Measurements from ENCODE around the gene TCEA3.
A peak's percentile ranks its signal among the peaks of the same experiment; 100 is the strongest.

The TCEA3 gene

GRCh38 chr1:23446661-23447310 lies 22.2 kb upstream of the TCEA3 start:
- WGBS, result 92% methylated on average over 8 of the region's 8 CpGs
- H3K4me3 ChIP-seq (ENCODE audit: low read length), result no peak overlapping the region
- no peaks in the 10 kb centered on the region for H3K9me3 ChIP-seq (ENCODE audit: insufficient read depth, low read depth, low read length)
- H3K9ac ChIP-seq (ENCODE audit: low read depth, low read length), result no peak overlapping the region
- H3K27ac ChIP-seq (ENCODE audit: low read depth, low read length), result no peak overlapping the region
- H3K27me3 ChIP-seq (ENCODE audit: insufficient read depth, low read length), result no peaks in the 10 kb centered on the region
- H3K36me3 ChIP-seq (ENCODE audit: insufficient read depth, low read length), result peaks cover 28% of the 10 kb centered on the region
- H3K4me1 ChIP-seq (ENCODE audit: insufficient read depth, low read length), result no peaks in the 10 kb centered on the region

- Histone ChIP-seq H3K9ac (ENCODE audit: low read depth, low read length) (no peak overlapping the region), H3K4me3 (ENCODE audit: low read length) (no peak overlapping the region), H3K27ac (ENCODE audit: low read depth, low read length) (no peak overlapping the region), H3K36me3 (ENCODE audit: insufficient read depth, low read length) (peaks cover 27% of the 10 kb centered on the region), H3K27me3 (ENCODE audit: insufficient read depth, low read length) (no peaks in the 10 kb centered on the region), H3K9me3 (ENCODE audit: insufficient read depth, low read depth, low read length) (no peaks in the 10 kb centered on the region), H3K4me1 (ENCODE audit: insufficient read depth, low read length) (no peaks in the 10 kb centered on the region)
- WGBS, result 92% methylated on average over 4 of the region's 4 CpGs
Measured at GRCh38 chr1:23444596-23445390, 20.2 kb upstream of the TCEA3 start.

DNA sequence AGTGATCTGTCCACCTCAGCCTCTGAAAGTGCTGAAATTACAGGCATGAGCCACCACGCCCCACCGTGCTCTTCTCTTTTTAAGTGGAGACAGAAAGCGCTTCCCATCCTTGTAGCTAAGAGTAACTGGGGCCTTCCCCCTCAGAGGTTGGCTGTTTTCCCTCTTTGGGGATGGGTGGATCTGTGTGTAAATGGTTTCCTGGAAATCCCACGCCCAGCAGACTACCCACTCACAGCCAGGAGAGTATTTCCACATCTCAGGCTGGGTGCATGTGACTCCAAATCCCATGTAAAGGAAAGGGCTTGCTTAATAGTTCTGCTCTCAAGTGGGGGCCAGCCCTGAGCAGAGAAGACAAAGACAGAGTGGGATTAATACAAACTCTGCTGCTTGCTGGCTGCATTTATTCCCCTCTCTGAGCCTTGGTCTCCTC lies 19.6 kb upstream of the TCEA3 start:
- peaks cover 23% of the 10 kb centered on the region for H3K36me3 ChIP-seq (ENCODE audit: insufficient read depth, low read length)
- no peak overlapping the region for H3K27ac ChIP-seq (ENCODE audit: low read depth, low read length)
- WGBS, result 95% methylated on average over 3 of the region's 4 CpGs
- no peak overlapping the region for H3K4me3 ChIP-seq (ENCODE audit: low read length)
- no peaks in the 10 kb centered on the region for H3K4me1 ChIP-seq (ENCODE audit: insufficient read depth, low read length)
- no peaks in the 10 kb centered on the region for H3K9me3 ChIP-seq (ENCODE audit: insufficient read depth, low read depth, low read length)
- H3K27me3 ChIP-seq (ENCODE audit: insufficient read depth, low read length), result no peaks in the 10 kb centered on the region
- no peak overlapping the region for H3K9ac ChIP-seq (ENCODE audit: low read depth, low read length)

DNA sequence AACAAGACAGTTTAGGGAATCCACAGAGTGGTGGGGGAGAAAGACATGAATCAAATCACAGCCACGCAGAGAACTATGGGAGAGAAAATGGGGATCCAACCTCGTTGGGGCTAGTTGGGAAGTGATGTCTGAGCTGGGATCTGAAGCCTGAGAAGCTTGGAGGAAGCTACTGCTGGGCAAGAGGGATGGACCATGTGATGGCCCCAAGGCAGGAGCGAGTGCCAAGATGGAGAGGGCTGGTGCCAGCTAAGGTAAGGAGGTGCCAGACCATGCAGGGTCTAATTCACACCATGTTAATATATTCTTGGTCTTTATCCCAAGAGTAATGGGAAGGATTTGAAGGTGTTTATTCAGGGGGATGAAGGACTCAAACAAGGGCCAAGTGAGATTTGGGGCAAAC lies 18.2 kb upstream of the TCEA3 start:
- no peak overlapping the region for H3K9ac ChIP-seq (ENCODE audit: low read depth, low read length)
- 87% methylated on average over 3 of the region's 3 CpGs for WGBS

DNA sequence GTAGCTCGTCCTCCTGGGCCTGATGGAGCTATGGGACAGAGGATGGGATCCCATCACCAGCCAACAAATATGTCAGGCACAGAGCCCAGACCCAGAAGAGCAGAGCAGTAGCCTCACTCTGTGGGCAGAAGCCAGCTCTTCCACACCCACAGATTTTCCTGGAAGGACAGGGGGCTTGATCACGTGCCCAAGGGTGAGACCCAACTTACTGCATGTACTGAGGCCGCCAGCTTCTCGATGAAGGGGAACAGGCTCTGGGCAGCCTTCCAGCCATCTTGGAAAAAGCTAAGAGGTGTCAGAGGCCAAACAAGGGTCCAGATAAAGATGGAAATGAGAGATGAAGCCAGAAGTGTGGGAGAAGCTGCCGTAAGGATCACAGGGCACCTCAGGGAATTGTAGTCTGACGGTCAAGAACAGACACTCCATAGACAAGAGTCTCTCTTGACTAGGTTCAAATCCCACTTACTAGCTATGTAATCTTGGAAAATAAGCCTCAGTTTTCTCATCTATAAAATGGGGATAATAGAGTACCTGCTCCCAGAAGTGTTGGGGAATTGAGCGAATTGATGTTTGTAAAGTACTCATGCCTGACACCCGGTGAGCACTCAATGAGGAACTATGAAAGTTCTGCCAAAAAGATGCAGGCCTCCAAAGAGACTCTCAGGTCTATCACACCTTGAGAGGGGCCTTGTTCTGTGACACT lies 17.0 kb upstream of the TCEA3 start:
- Histone ChIP-seq H3K9me3 (ENCODE audit: insufficient read depth, low read depth, low read length) (no peaks in the 10 kb centered on the region), H3K27me3 (ENCODE audit: insufficient read depth, low read length) (no peaks in the 10 kb centered on the region), H3K9ac (ENCODE audit: low read depth, low read length) (no peak overlapping the region), H3K27ac (ENCODE audit: low read depth, low read length) (no peak overlapping the region), H3K4me1 (ENCODE audit: insufficient read depth, low read length) (no peaks in the 10 kb centered on the region), H3K4me3 (ENCODE audit: low read length) (no peak overlapping the region), H3K36me3 (ENCODE audit: insufficient read depth, low read length) (peaks cover 31% of the 10 kb centered on the region)
- 95% methylated on average over 8 of the region's 8 CpGs for WGBS

More for the DNA sequence above, 18.2 kb upstream of the TCEA3 start:
- Histone ChIP-seq H3K27me3 (ENCODE audit: insufficient read depth, low read length) (no peaks in the 10 kb centered on the region), H3K4me3 (ENCODE audit: low read length) (no peak overlapping the region), H3K27ac (ENCODE audit: low read depth, low read length) (no peak overlapping the region), H3K36me3 (ENCODE audit: insufficient read depth, low read length) (peaks cover 31% of the 10 kb centered on the region), H3K9me3 (ENCODE audit: insufficient read depth, low read depth, low read length) (no peaks in the 10 kb centered on the region), H3K4me1 (ENCODE audit: insufficient read depth, low read length) (no peaks in the 10 kb centered on the region)

- Histone ChIP-seq H3K27me3 (ENCODE audit: insufficient read depth, low read length) (no peaks in the 10 kb centered on the region), H3K4me1 (ENCODE audit: insufficient read depth, low read length) (no peaks in the 10 kb centered on the region), H3K9me3 (ENCODE audit: insufficient read depth, low read depth, low read length) (no peaks in the 10 kb centered on the region), H3K27ac (ENCODE audit: low read depth, low read length) (no peak overlapping the region), H3K9ac (ENCODE audit: low read depth, low read length) (no peak overlapping the region), H3K36me3 (ENCODE audit: insufficient read depth, low read length) (peaks cover 55% of the 10 kb centered on the region), H3K4me3 (ENCODE audit: low read length) (no peak overlapping the region)
- 95% methylated on average over 8 of the region's 8 CpGs for WGBS
Measured at GRCh38 chr1:23438545-23438944, 14.0 kb upstream of the TCEA3 start.

- WGBS, result 94% methylated on average over 13 of the region's 13 CpGs
- Histone ChIP-seq H3K27ac (ENCODE audit: low read depth, low read length) (no peak overlapping the region), H3K9ac (ENCODE audit: low read depth, low read length) (no peak overlapping the region), H3K4me3 (ENCODE audit: low read length) (no peak overlapping the region), H3K36me3 (ENCODE audit: insufficient read depth, low read length) (peaks cover 63% of the 10 kb centered on the region), H3K9me3 (ENCODE audit: insufficient read depth, low read depth, low read length) (no peaks in the 10 kb centered on the region), H3K27me3 (ENCODE audit: insufficient read depth, low read length) (no peaks in the 10 kb centered on the region), H3K4me1 (ENCODE audit: insufficient read depth, low read length) (no peaks in the 10 kb centered on the region)
Measured at GRCh38 chr1:23437355-23437664, 12.8 kb upstream of the TCEA3 start.

GRCh38 chr1:23436520-23437354 lies 12.2 kb upstream of the TCEA3 start:
- H3K4me1 ChIP-seq (ENCODE audit: insufficient read depth, low read length), result no peaks in the 10 kb centered on the region
- H3K27ac ChIP-seq (ENCODE audit: low read depth, low read length), result no peak overlapping the region
- H3K9ac ChIP-seq (ENCODE audit: low read depth, low read length), result no peak overlapping the region
- H3K4me3 ChIP-seq (ENCODE audit: low read length), result peak overlapping the region; percentile 25; the same call in 1 of the 2 replicates
- peaks cover 61% of the 10 kb centered on the region for H3K36me3 ChIP-seq (ENCODE audit: insufficient read depth, low read length)
- no peaks in the 10 kb centered on the region for H3K9me3 ChIP-seq (ENCODE audit: insufficient read depth, low read depth, low read length)
- no peaks in the 10 kb centered on the region for H3K27me3 ChIP-seq (ENCODE audit: insufficient read depth, low read length)
- 87% methylated on average over 49 of the region's 49 CpGs for WGBS

DNA sequence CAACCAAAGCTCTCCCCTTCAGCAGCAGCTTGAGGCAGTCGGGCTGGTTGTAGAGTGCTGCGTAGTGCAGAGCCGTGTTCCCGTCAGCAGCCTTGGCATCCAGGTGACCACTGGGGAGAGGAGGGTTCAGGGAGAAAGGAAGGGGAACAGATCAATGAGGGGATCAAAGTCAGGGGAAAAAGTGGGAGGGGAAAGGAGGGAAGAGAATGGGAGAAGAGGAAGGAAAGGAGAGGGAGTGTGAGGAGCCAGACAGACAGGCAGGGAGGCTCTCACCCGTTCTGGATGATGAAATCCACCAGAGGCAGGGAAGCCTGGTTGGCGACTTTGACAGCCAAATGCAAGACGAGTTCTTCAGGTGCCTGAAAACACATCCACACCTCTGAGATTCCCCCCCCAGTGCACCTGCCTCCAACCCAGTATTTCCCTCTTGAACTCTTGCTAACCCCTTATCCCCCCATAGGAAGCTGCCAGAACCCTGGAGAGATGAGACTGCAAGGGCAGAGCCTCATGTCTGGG lies 9.8 kb upstream of the TCEA3 start:
- H3K36me3 ChIP-seq (ENCODE audit: insufficient read depth, low read length), result peaks cover 65% of the 10 kb centered on the region
- H3K9me3 ChIP-seq (ENCODE audit: insufficient read depth, low read depth, low read length), result no peaks in the 10 kb centered on the region
- no peak overlapping the region for H3K4me3 ChIP-seq (ENCODE audit: low read length)
- no peaks in the 10 kb centered on the region for H3K4me1 ChIP-seq (ENCODE audit: insufficient read depth, low read length)
- H3K9ac ChIP-seq (ENCODE audit: low read depth, low read length), result no peak overlapping the region
- no peaks in the 10 kb centered on the region for H3K27me3 ChIP-seq (ENCODE audit: insufficient read depth, low read length)
- H3K27ac ChIP-seq (ENCODE audit: low read depth, low read length), result no peak overlapping the region
- 90% methylated on average over 7 of the region's 7 CpGs for WGBS

DNA sequence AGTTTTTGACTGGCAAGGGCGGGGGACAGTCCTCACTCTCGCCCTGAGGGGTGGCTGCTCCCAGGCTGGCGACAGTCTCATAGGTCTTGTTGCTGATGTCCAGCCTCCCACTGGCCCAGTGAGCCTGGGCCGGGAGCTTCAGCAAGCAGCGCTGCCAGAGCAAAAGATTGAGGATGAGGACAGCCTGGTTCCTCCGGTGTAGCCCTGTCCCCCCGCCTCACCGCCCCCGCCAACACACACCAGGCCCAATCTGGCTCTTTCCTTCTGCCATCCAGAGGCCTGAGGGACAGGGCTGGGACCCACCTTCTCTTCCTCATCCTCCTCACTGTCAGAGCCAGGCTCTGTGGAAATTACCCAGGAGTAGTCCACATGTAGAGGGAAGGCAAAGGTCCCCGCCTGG lies 8.6 kb upstream of the TCEA3 start:
- Histone ChIP-seq H3K27ac (ENCODE audit: low read depth, low read length) (no peak overlapping the region), H3K9ac (ENCODE audit: low read depth, low read length) (no peak overlapping the region), H3K9me3 (ENCODE audit: insufficient read depth, low read depth, low read length) (no peaks in the 10 kb centered on the region), H3K36me3 (ENCODE audit: insufficient read depth, low read length) (peaks cover 60% of the 10 kb centered on the region), H3K4me1 (ENCODE audit: insufficient read depth, low read length) (no peaks in the 10 kb centered on the region), H3K27me3 (ENCODE audit: insufficient read depth, low read length) (peaks cover 9% of the 10 kb centered on the region), H3K4me3 (ENCODE audit: low read length) (no peak overlapping the region)
- 97% methylated on average over 10 of the region's 10 CpGs for WGBS
